IgD-negative memory B cell (primary cell): Measurements from ENCODE around the gene RO60. TPM values are rescaled to one million over a fixed set of nuclear protein-coding genes. Genes with fewer than 3 reads are reported as not detected.

Experiments used
- H3K27ac Mint-ChIP-seq, 3 donors: one replicate each; pipeline ENCODE4 v1.8.0; 2020 to 2022; ENCODE audit warnings: mild to moderate bottlenecking in 3 of 3, mixed read lengths in 3 of 3, moderate library complexity in 1 of 3
- H3K27me3 Mint-ChIP-seq: one replicate; pipeline ENCODE4 v1.8.0; 2021; ENCODE audit warnings: mixed read lengths
- H3K36me3 Mint-ChIP-seq: one replicate; pipeline ENCODE4 v1.8.0; 2020; ENCODE audit warnings: mild to moderate bottlenecking, mixed read lengths
- H3K4me1 Mint-ChIP-seq, 3 donors: one replicate each; pipeline ENCODE4 v1.8.0; 2020 to 2022; ENCODE audit warnings: mixed read lengths in 3 of 3, mild to moderate bottlenecking in 1 of 3
- H3K4me3 Mint-ChIP-seq, 4 donors: one replicate each; pipeline ENCODE4 v1.8.0; 2020 to 2022; ENCODE audit warnings: mild to moderate bottlenecking in 4 of 4, mixed read lengths in 4 of 4, moderate library complexity in 3 of 4
- H3K9me3 Mint-ChIP-seq, 3 donors: one replicate each; pipeline ENCODE4 v1.8.0; 2020 to 2021; ENCODE audit warnings: mixed read lengths in 3 of 3, mild to moderate bottlenecking in 1 of 3
- polyA plus RNA-seq: library from polyadenylated mRNA; unstranded; fragments of 300-500 nt; fragmentation: Illumina TruSeq; gene quantifications from one replicate; pipeline ENCODE4 v1.2.3, GENCODE V29; 2021

Gene RO60
- polyA plus RNA-seq, 1 donor from 2014 or later: 76.0 TPM

GRCh38 chr1:193077991-193078390 is 18.6 kb downstream of the RO60 start:
- Mint-ChIP-seq H3K4me3 (no peak overlapping the region), H3K36me3 (peaks cover 15% of the 10 kb centered on the region), H3K27ac (no peak overlapping the region), H3K4me1 (peaks cover 1 to 7% (median 3%) of the 10 kb centered on the region in 3 donors), H3K27me3 (no peaks in the 10 kb centered on the region), H3K9me3 (no peaks in the 10 kb centered on the region)

GRCh38 chr1:193079187-193079586 is 19.8 kb downstream of the RO60 start:
- Mint-ChIP-seq H3K4me1 (peaks cover 3 to 8% (median 6%) of the 10 kb centered on the region in 3 donors), H3K27me3 (no peaks in the 10 kb centered on the region), H3K27ac (no peak overlapping the region), H3K9me3 (no peaks in the 10 kb centered on the region), H3K4me3 (no peak overlapping the region), H3K36me3 (peaks cover 15% of the 10 kb centered on the region)

GRCh38 chr1:193083365-193084088 is 24.1 kb downstream of the RO60 start:
- Mint-ChIP-seq H3K27me3 (no peaks in the 10 kb centered on the region), H3K4me3 (no peak overlapping the region), H3K4me1 (peaks cover 3 to 6% (median 5%) of the 10 kb centered on the region in 3 donors), H3K36me3 (peaks cover 8% of the 10 kb centered on the region), H3K9me3 (no peaks in the 10 kb centered on the region), H3K27ac (peak overlapping the region; percentile 9 to 69 (median 18))

- no peak overlapping the region for H3K4me3 Mint-ChIP-seq
- no peaks in the 10 kb centered on the region for H3K27me3 Mint-ChIP-seq
- peaks cover 3 to 5% (median 4%) of the 10 kb centered on the region in 3 donors for H3K4me1 Mint-ChIP-seq
- H3K36me3 Mint-ChIP-seq: peaks cover 5% of the 10 kb centered on the region
- no peak overlapping the region for H3K27ac Mint-ChIP-seq
- H3K9me3 Mint-ChIP-seq: no peaks in the 10 kb centered on the region
Observed at GRCh38 chr1:193085263-193085662, 25.9 kb downstream of the RO60 start.

- Mint-ChIP-seq H3K27me3 (no peaks in the 10 kb centered on the region), H3K4me1 (peaks cover 0 to 5% (median 1%) of the 10 kb centered on the region in 3 donors), H3K4me3 (no peak overlapping the region), H3K27ac (no peak overlapping the region), H3K36me3 (peaks cover 5% of the 10 kb centered on the region), H3K9me3 (no peaks in the 10 kb centered on the region)
Observed at GRCh38 chr1:193086342-193086741, 26.9 kb downstream of the RO60 start.

GRCh38 chr1:193087893-193088292 is 28.5 kb downstream of the RO60 start:
- Mint-ChIP-seq H3K27ac (peak overlapping the region in 1 of 3 donors; percentile 88), H3K36me3 (no peaks in the 10 kb centered on the region), H3K4me1 (peaks cover 0 to 5% (median 1%) of the 10 kb centered on the region in 3 donors), H3K27me3 (no peaks in the 10 kb centered on the region), H3K4me3 (no peak overlapping the region), H3K9me3 (no peaks in the 10 kb centered on the region)

- no peak overlapping the region for H3K4me3 Mint-ChIP-seq
- H3K4me1 Mint-ChIP-seq: no peaks in the 10 kb centered on the region
- no peaks in the 10 kb centered on the region for H3K27me3 Mint-ChIP-seq
- no peak overlapping the region for H3K27ac Mint-ChIP-seq
- H3K36me3 Mint-ChIP-seq: peaks cover 3% of the 10 kb centered on the region
- H3K9me3 Mint-ChIP-seq: no peaks in the 10 kb centered on the region
Observed at GRCh38 chr1:193090865-193091264, 31.5 kb downstream of the RO60 start.

- no peaks in the 10 kb centered on the region for H3K9me3 Mint-ChIP-seq
- no peaks in the 10 kb centered on the region for H3K27me3 Mint-ChIP-seq
- H3K4me1 Mint-ChIP-seq: no peaks in the 10 kb centered on the region
- peak overlapping the region in 1 of 3 donors; percentile 71 for H3K27ac Mint-ChIP-seq
- no peak overlapping the region for H3K4me3 Mint-ChIP-seq
- peaks cover 4% of the 10 kb centered on the region for H3K36me3 Mint-ChIP-seq
Observed at GRCh38 chr1:193094112-193094511, 34.7 kb downstream of the RO60 start.

- no peak overlapping the region for H3K27ac Mint-ChIP-seq
- H3K4me3 Mint-ChIP-seq: peak overlapping the region in 1 of 4 donors; percentile 98
- H3K9me3 Mint-ChIP-seq: no peaks in the 10 kb centered on the region
- no peaks in the 10 kb centered on the region for H3K36me3 Mint-ChIP-seq
- H3K27me3 Mint-ChIP-seq: no peaks in the 10 kb centered on the region
- peaks cover 11 to 17% (median 17%) of the 10 kb centered on the region in 3 donors for H3K4me1 Mint-ChIP-seq
Observed at GRCh38 chr1:193102662-193103061, 43.2 kb downstream of the RO60 start.

- Mint-ChIP-seq H3K36me3 (no peaks in the 10 kb centered on the region), H3K27me3 (no peaks in the 10 kb centered on the region), H3K27ac (no peak overlapping the region), H3K9me3 (no peaks in the 10 kb centered on the region), H3K4me3 (peak overlapping the region; percentile 93 to 98 (median 96)), H3K4me1 (peaks cover 12 to 17% (median 17%) of the 10 kb centered on the region in 3 donors)
Observed at GRCh38 chr1:193103759-193104501, 44.5 kb downstream of the RO60 start.

GRCh38 chr1:193104502-193104906 is 45.1 kb downstream of the RO60 start:
- peak overlapping the region; percentile 80 to 93 (median 88) for H3K27ac Mint-ChIP-seq
- no peaks in the 10 kb centered on the region for H3K27me3 Mint-ChIP-seq
- H3K4me3 Mint-ChIP-seq: peak overlapping the region; percentile 93 to 98 (median 96)
- H3K9me3 Mint-ChIP-seq: no peaks in the 10 kb centered on the region
- no peaks in the 10 kb centered on the region for H3K36me3 Mint-ChIP-seq
- peaks cover 12 to 17% (median 17%) of the 10 kb centered on the region in 3 donors for H3K4me1 Mint-ChIP-seq

- no peaks in the 10 kb centered on the region for H3K36me3 Mint-ChIP-seq
- peak within 1 kb of the TSS; percentile 80 to 93 (median 88) for H3K27ac Mint-ChIP-seq
- no peaks in the 10 kb centered on the region for H3K9me3 Mint-ChIP-seq
- H3K4me3 Mint-ChIP-seq: peak within 1 kb of the TSS; percentile 93 to 98 (median 96)
- peaks cover 12 to 17% (median 17%) of the 10 kb centered on the region in 3 donors for H3K4me1 Mint-ChIP-seq
- no peaks in the 10 kb centered on the region for H3K27me3 Mint-ChIP-seq
Observed at GRCh38 chr1:193104907-193105820, 45.8 kb downstream of the RO60 start, which contains the start of gene GLRX2. TSS of gene GLRX2 (minus strand) at chr1:193105414. CDS start at chr1:193105382, 32 bp downstream.

GRCh38 chr1:193105821-193106177 is 46.4 kb downstream of the RO60 start:
- no peaks in the 10 kb centered on the region for H3K9me3 Mint-ChIP-seq
- H3K4me1 Mint-ChIP-seq: peaks cover 12 to 17% (median 17%) of the 10 kb centered on the region in 3 donors
- H3K4me3 Mint-ChIP-seq: peak overlapping the region; percentile 93 to 98 (median 96)
- H3K27me3 Mint-ChIP-seq: no peaks in the 10 kb centered on the region
- peak overlapping the region; percentile 35 to 93 (median 80) for H3K27ac Mint-ChIP-seq
- H3K36me3 Mint-ChIP-seq: no peaks in the 10 kb centered on the region

GRCh38 chr1:193108471-193108870 is 49.1 kb downstream of the RO60 start:
- Mint-ChIP-seq H3K4me1 (peaks cover 13 to 17% (median 15%) of the 10 kb centered on the region in 3 donors), H3K4me3 (no peak overlapping the region), H3K27me3 (no peaks in the 10 kb centered on the region), H3K27ac (no peak overlapping the region), H3K9me3 (no peaks in the 10 kb centered on the region), H3K36me3 (no peaks in the 10 kb centered on the region)
